Measurements from ENCODE around the gene ABCB9.

ABCB9 gene

DNA sequence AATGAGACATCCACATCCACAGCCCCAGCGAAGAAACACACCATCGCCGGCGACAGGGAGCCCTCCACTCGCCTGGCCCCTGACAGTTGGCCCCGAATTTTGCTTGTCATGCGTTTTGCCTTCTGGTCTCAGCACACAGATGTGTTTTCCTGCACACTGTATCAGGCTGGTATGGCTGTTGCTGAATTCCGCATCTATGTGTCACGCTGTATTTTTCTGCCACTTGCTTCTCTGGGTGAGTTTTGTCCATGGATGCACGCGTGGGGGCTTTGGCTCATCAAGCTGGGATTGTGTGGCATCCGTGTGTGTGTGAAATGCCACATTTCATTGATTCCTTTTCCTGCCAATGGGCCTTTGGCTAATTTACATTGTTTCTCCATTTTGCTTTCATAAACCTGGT lies 40.7 kb upstream of the ABCB9 start:
- H3K36me3 Mint-ChIP-seq (ENCODE audit: low read depth), result no peaks in the 10 kb centered on the region
- TF ChIP-seq, protein P1, sequence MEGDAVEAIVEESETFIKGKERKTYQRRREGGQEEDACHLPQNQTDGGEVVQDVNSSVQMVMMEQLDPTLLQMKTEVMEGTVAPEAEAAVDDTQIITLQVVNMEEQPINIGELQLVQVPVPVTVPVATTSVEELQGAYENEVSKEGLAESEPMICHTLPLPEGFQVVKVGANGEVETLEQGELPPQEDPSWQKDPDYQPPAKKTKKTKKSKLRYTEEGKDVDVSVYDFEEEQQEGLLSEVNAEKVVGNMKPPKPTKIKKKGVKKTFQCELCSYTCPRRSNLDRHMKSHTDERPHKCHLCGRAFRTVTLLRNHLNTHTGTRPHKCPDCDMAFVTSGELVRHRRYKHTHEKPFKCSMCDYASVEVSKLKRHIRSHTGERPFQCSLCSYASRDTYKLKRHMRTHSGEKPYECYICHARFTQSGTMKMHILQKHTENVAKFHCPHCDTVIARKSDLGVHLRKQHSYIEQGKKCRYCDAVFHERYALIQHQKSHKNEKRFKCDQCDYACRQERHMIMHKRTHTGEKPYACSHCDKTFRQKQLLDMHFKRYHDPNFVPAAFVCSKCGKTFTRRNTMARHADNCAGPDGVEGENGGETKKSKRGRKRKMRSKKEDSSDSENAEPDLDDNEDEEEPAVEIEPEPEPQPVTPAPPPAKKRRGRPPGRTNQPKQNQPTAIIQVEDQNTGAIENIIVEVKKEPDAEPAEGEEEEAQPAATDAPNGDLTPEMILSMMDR (IDR thresholded peaks at IDR 0.05), result no peak
- H3K4me1 Mint-ChIP-seq, result peaks cover 6% of the 10 kb centered on the region
- DNase-seq, result no peak
- no peak overlapping the region for H3K4me3 Mint-ChIP-seq
- H3K27me3 Mint-ChIP-seq (ENCODE audit: low read depth, poor library complexity), result peaks cover 2% of the 10 kb centered on the region
- H3K9me3 Mint-ChIP-seq, result no peaks in the 10 kb centered on the region
- no peak overlapping the region for H3K27ac Mint-ChIP-seq

DNA sequence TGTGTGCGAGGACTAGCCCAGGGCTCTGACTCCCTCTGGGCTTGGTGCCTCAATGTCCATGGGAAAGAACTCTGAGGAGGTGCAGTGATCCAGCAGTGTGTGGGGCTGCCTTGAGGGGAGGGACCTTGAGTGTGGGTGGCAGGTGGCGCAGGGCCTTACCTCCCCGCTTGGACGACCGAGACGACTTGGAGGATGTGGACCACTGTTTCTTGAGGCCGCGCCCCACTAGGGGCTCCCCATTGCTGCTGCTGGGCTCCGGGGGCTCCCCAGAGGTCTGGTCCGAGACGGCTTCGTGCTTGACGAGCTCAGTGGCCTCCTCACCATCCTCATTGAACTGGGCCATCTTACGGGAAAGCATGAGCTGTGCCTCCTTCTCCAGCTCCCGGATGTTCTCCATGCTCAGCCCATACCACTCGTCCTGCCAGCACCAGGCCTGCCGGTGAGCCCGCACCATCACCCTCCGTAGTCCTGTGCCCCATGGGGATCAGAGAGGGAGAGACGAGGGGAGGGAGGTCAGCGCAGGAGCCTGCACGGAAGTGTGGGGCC lies 38.9 kb upstream of the ABCB9 start:
- no peak overlapping the region for H3K4me3 Mint-ChIP-seq
- H3K4me1 Mint-ChIP-seq, result peaks cover 13% of the 10 kb centered on the region
- no peaks in the 10 kb centered on the region for H3K36me3 Mint-ChIP-seq (ENCODE audit: low read depth)
- no peaks in the 10 kb centered on the region for H3K27me3 Mint-ChIP-seq (ENCODE audit: low read depth, poor library complexity)
- no peaks in the 10 kb centered on the region for H3K9me3 Mint-ChIP-seq
- TF ChIP-seq, protein P1 (IDR thresholded peaks at IDR 0.05), result no peak
- H3K27ac Mint-ChIP-seq, result no peak overlapping the region
- no peak for DNase-seq

DNA sequence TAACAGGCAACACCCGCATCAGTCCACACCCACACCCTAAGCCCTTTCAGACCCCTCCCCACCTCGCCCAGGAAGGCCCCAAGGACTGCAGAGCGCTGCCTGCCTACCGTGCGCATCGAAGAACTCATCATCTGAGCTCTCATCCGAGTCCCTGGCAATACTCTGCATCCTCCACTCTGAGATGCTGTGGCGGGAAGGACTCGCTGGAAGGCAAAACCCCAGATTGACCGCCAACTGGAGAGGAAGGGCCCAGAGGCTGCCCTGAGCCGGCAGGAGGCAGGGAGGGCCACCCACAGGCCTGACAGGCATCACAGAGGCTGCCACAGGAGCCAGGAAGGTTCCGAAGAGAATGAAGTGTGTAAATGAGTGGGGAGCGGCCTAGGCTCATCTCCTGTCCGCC lies 38.0 kb upstream of the ABCB9 start:
- H3K27me3 Mint-ChIP-seq (ENCODE audit: low read depth, poor library complexity), result no peaks in the 10 kb centered on the region
- no peak for DNase-seq
- H3K36me3 Mint-ChIP-seq (ENCODE audit: low read depth), result no peaks in the 10 kb centered on the region
- TF ChIP-seq, protein P1 (IDR thresholded peaks at IDR 0.05), result no peak
- no peak overlapping the region for H3K4me3 Mint-ChIP-seq
- H3K27ac Mint-ChIP-seq, result peak overlapping the region; percentile 25
- peaks cover 19% of the 10 kb centered on the region for H3K4me1 Mint-ChIP-seq
- no peaks in the 10 kb centered on the region for H3K9me3 Mint-ChIP-seq

DNA sequence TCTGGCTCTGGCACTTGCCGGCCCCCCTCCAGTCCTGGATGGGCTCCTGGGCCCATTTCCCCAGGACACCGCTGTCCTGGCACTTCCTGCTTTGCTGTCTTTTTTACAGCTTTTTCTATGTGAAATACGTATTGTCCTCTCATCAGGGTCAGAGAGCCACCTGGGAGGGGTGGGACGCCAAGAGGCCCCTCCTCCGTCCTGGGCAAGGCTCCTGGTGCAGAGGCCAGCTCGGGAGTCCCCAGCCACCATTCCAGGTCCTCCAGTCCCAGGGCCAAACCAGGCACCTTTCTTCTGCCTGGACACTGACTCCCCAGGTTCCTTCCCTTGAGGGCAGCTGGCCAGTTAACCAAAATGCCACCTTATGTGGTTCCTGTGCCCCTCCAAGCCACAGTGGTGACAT lies 37.0 kb upstream of the ABCB9 start:
- no peak overlapping the region for H3K4me3 Mint-ChIP-seq
- no peaks in the 10 kb centered on the region for H3K27me3 Mint-ChIP-seq (ENCODE audit: low read depth, poor library complexity)
- H3K36me3 Mint-ChIP-seq (ENCODE audit: low read depth), result no peaks in the 10 kb centered on the region
- H3K4me1 Mint-ChIP-seq, result peaks cover 26% of the 10 kb centered on the region
- TF ChIP-seq, protein P1 (IDR thresholded peaks at IDR 0.05), result no peak
- no peaks in the 10 kb centered on the region for H3K9me3 Mint-ChIP-seq
- no peak for DNase-seq
- H3K27ac Mint-ChIP-seq, result no peak overlapping the region

DNA sequence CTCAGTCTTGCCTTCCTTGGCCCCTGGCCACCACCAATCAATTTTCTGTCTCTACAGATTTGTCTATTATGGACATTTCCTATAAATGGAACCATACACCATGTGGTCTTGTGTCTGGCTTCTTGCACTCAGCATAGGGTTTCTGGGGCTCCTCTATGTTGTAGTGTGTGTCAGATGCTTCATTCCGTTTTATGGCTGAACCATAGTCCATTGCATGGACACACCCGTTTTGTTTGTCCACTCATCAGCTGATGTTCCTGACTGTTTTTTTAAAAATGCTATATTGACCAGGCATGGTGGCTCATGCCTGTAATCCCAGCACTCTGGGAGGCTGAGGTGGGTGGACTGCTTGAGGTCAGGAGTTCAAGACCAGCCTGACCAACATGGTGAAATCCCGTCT lies 35.2 kb upstream of the ABCB9 start:
- H3K27me3 Mint-ChIP-seq (ENCODE audit: low read depth, poor library complexity), result no peaks in the 10 kb centered on the region
- no peak overlapping the region for H3K4me3 Mint-ChIP-seq
- no peak for DNase-seq
- TF ChIP-seq, protein P1 (IDR thresholded peaks at IDR 0.05), result no peak
- peaks cover 35% of the 10 kb centered on the region for H3K4me1 Mint-ChIP-seq
- no peak overlapping the region for H3K27ac Mint-ChIP-seq
- no peaks in the 10 kb centered on the region for H3K36me3 Mint-ChIP-seq (ENCODE audit: low read depth)
- H3K9me3 Mint-ChIP-seq, result no peaks in the 10 kb centered on the region

DNA sequence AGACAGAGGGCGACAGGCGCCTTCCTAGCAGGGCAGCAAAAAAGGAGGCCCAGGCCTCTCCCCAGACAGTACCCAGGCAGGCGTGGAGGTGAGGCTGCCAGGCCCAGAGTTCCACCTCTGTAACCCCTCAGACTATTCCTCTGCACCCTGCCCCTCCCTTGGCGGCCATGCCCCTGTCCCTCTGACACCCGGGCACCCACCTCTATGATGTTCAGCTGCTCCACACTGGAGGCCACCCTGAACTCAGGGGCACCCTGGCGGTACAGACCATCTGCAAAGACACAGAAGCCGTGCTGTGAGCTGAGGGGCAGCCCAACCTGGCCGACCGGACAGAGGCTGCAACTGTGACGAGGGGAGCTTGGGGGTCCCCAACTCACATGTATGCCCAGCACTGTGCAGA lies 34.3 kb upstream of the ABCB9 start:
- no peaks in the 10 kb centered on the region for H3K27me3 Mint-ChIP-seq (ENCODE audit: low read depth, poor library complexity)
- H3K27ac Mint-ChIP-seq, result peak overlapping the region; percentile 91
- no peak for DNase-seq
- no peaks in the 10 kb centered on the region for H3K9me3 Mint-ChIP-seq
- TF ChIP-seq, protein P1 (IDR thresholded peaks at IDR 0.05), result no peak
- H3K4me3 Mint-ChIP-seq, result no peak overlapping the region
- peaks cover 40% of the 10 kb centered on the region for H3K4me1 Mint-ChIP-seq
- no peaks in the 10 kb centered on the region for H3K36me3 Mint-ChIP-seq (ENCODE audit: low read depth)

Data from nephron progenitor cell (in vitro differentiated cells).